Trophoblast cell (in vitro differentiated cells and primary cell): ENCODE data around the gene SLC1A5.
A peak's percentile ranks its signal among the peaks of the same experiment; 100 is the strongest.
"Not testable (repeated sequence)": the region's sequence is repeated elsewhere in the genome, so short reads cannot be mapped to it uniquely, and the experiment has no call there.

Experiments
- DNase-seq, 2 donors: peaks; one replicate each; pipeline ENCODE4 v3.0.0-alpha.2; 2016
- H2AFZ ChIP-seq: 2 replicates; pipeline ENCODE4 v1.6.1; 2013; ENCODE audit warnings: low read length, moderate library complexity, mild to moderate bottlenecking; ENCODE audit not compliant: insufficient read depth, poor library complexity
- H2AK5ac ChIP-seq: 2 replicates; pipeline ENCODE4 v1.6.1; 2013; ENCODE audit warnings: mild to moderate bottlenecking, low read length
- H2BK120ac ChIP-seq: 2 replicates; pipeline ENCODE4 v1.6.1; 2013; ENCODE audit warnings: low read length, mild to moderate bottlenecking, moderate library complexity; ENCODE audit not compliant: insufficient read depth, poor library complexity
- H2BK12ac ChIP-seq: 2 replicates; pipeline ENCODE4 v1.6.1; 2013; ENCODE audit warnings: mild to moderate bottlenecking, low read length, moderate library complexity
- H2BK5ac ChIP-seq: 2 replicates; pipeline ENCODE4 v1.6.1; 2013; ENCODE audit warnings: low read length, low read depth, moderate library complexity, mild to moderate bottlenecking; ENCODE audit not compliant: poor library complexity
- H3K14ac ChIP-seq: 2 replicates; pipeline ENCODE4 v1.6.1; 2013; ENCODE audit warnings: mild to moderate bottlenecking, low read length
- H3K18ac ChIP-seq: 2 replicates; pipeline ENCODE4 v1.6.1; 2013; ENCODE audit warnings: mild to moderate bottlenecking, low read length
- H3K23ac ChIP-seq: 2 replicates; pipeline ENCODE4 v1.6.1; 2013; ENCODE audit warnings: low read length
- H3K27ac ChIP-seq: 2 replicates; pipeline ENCODE4 v1.5.1; 2013; ENCODE audit warnings: low read depth, mild to moderate bottlenecking, inconsistent platforms, low read length, moderate library complexity
- H3K27me3 ChIP-seq: 2 replicates; pipeline ENCODE4 v1.6.1; 2013; ENCODE audit warnings: inconsistent platforms, mild to moderate bottlenecking, low read length, moderate library complexity; ENCODE audit not compliant: insufficient read depth
- H3K36me3 ChIP-seq, 2 experiments: 1 replicate in 1 of 2; 2 replicates in 1 of 2; pipeline ENCODE4 v1.6.1; 2013; ENCODE audit warnings: low read length in 2 of 2, mild to moderate bottlenecking in 2 of 2, moderate library complexity in 1 of 2; ENCODE audit not compliant: insufficient read depth in 2 of 2, control insufficient read depth in 1 of 2
- H3K4ac ChIP-seq: 2 replicates; pipeline ENCODE4 v1.6.1; 2013; ENCODE audit warnings: low read depth, mild to moderate bottlenecking, low read length, moderate library complexity
- H3K4me1 ChIP-seq, 2 experiments: 1 replicate in 1 of 2; 2 replicates in 1 of 2; pipeline ENCODE4 v1.6.1; 2013; ENCODE audit warnings: low read length in 2 of 2, mild to moderate bottlenecking in 2 of 2, moderate library complexity in 1 of 2; ENCODE audit not compliant: insufficient read depth in 2 of 2, control insufficient read depth in 1 of 2
- H3K4me2 ChIP-seq: 2 replicates; pipeline ENCODE4 v1.6.1; 2013; ENCODE audit warnings: inconsistent platforms, mild to moderate bottlenecking, low read length, moderate library complexity
- H3K4me3 ChIP-seq: 2 replicates; pipeline ENCODE4 v1.5.1; 2013; ENCODE audit warnings: mild to moderate bottlenecking, low read depth, low read length, inconsistent platforms
- H3K79me1 ChIP-seq: one replicate; pipeline ENCODE4 v1.6.1; 2013; ENCODE audit warnings: low read length
- H3K79me2 ChIP-seq: 2 replicates; pipeline ENCODE4 v1.6.1; 2013; ENCODE audit warnings: low read length, mild to moderate bottlenecking; ENCODE audit not compliant: control insufficient read depth, insufficient read depth, poor library complexity
- H3K9ac ChIP-seq: 2 replicates; pipeline ENCODE4 v1.6.1; 2013; ENCODE audit warnings: mild to moderate bottlenecking, low read length
- H3K9me3 ChIP-seq: 2 replicates; pipeline ENCODE4 v1.6.1; 2013; ENCODE audit warnings: low read depth, mild to moderate bottlenecking, control low read depth, inconsistent platforms, low read length; ENCODE audit not compliant: insufficient read depth
- H4K12ac ChIP-seq: 2 replicates; pipeline ENCODE4 v1.6.1; 2013; ENCODE audit warnings: low read depth, mild to moderate bottlenecking, low read length, moderate library complexity
- H4K8ac ChIP-seq: 2 replicates; pipeline ENCODE4 v1.6.1; 2013; ENCODE audit warnings: low read depth, mild to moderate bottlenecking, low read length, moderate library complexity
- H4K91ac ChIP-seq: one replicate; pipeline ENCODE4 v1.6.1; 2013; ENCODE audit warnings: low read depth, mild to moderate bottlenecking, low read length, moderate library complexity
- WGBS: extraction: QIAGEN DNeasy Blood & Tissue Kit; methylation state at CpG from one replicate; pipeline ENCODE4 v1.1.7; 2013; ENCODE audit warnings: missing lambda C conversion rate; ENCODE audit not compliant: insufficient read length, insufficient coverage; ENCODE audit errors: extremely low coverage; 5-methylcytosine and 5-hydroxymethylcytosine counted together

Gene SLC1A5

DNA sequence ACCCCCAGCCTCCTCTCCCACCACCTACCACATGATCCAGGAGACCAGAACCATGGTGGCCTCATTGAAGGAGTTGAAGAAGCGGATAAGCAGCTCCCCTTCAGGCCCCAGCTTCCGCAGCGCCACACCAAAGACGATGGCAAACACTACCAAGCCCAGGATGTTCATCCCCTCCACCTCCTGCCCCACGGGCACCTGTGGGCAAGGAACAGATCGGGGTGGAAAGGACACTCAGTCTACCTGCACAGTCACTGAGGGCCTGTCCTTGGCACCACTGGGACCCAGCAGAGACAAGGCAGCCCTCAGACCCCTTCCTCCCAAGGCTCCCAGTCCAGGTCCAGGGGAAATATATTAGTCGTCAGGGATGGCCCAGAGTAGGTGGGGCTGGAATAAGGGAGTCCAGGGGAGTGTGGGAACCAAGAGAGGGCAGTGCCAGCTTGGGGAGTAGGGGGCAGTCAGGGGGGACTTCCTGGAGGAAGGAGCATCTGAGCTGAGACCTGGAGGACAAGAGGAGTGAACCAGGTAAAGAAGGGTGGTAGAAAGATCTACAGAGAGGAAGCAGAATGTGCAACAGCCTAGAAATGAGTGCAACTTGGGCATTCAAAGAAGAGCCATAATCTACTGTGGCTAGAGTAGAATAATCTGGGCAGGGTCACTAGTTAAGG lies 5.9 kb downstream of the SLC1A5 start:
- H2AFZ ChIP-seq, result no peak overlapping the region
- H4K91ac ChIP-seq, result no peak overlapping the region
- H2BK120ac ChIP-seq, result no peak overlapping the region
- H4K12ac ChIP-seq, result no peak overlapping the region
- no peak overlapping the region for H3K4me2 ChIP-seq
- no peak overlapping the region for H3K14ac ChIP-seq
- peak overlapping the region; percentile 18 for H3K18ac ChIP-seq
- peaks cover 7% of the 10 kb centered on the region for H3K9me3 ChIP-seq
- peaks cover 15 to 22% of the 10 kb centered on the region in 2 experiments for H3K4me1 ChIP-seq
- H3K36me3 ChIP-seq, result peaks cover 46 to 56% of the 10 kb centered on the region in 2 experiments
- peaks cover 27% of the 10 kb centered on the region for H3K79me1 ChIP-seq
- H3K27ac ChIP-seq, result no peak overlapping the region
- H3K79me2 ChIP-seq, result peaks cover 20% of the 10 kb centered on the region
- H4K8ac ChIP-seq, result no peak overlapping the region
- H2BK5ac ChIP-seq, result no peak overlapping the region
- no peak overlapping the region for H3K9ac ChIP-seq
- H2AK5ac ChIP-seq, result no peak overlapping the region
- no peak overlapping the region for H2BK12ac ChIP-seq
- DNase-seq, result no peak
- H3K4ac ChIP-seq, result no peak overlapping the region
- H3K4me3 ChIP-seq, result no peak overlapping the region
- H3K23ac ChIP-seq, result no peak overlapping the region
- WGBS, result no CpG with 5 or more reads among the region's 7 CpGs
- no peaks in the 10 kb centered on the region for H3K27me3 ChIP-seq

DNA sequence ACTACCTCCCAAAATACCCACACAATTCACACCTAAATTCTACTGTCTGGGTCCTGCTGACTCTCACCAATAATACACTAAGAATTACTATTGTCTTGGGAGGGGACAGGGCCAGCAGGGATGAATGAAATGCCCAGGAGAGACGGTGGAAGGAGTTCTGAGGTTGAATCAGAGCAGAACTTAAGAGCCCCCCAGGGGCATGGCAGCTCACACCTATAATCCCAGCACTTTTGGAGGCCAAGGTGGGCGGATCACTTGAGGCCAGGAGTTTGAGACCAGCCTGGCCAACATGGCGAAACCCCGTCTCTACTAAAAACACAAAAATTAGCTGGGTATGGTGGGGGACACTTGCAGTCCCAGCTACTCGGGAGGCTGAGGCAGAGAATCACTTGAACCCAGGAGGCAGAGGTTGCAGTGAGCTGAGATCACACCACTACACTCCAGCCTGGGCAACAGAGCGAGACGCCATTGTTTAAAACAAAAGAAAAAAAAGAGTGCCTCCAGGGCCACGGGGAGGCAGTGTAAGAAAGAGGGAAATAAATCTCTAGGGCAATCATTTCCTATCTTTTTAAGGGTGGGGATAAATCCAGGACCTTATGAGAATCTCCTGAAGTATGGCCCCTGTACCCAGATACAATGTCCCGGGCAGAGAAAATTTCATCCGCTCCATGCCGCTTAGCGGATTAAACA lies 10.3 kb downstream of the SLC1A5 start:
- H3K18ac ChIP-seq, H4K8ac ChIP-seq, H3K9ac ChIP-seq, H3K14ac ChIP-seq, H3K27ac ChIP-seq, H2BK12ac ChIP-seq, H3K27me3 ChIP-seq, H2BK5ac ChIP-seq, H3K79me1 ChIP-seq, H3K4me1 ChIP-seq, H2AK5ac ChIP-seq, DNase-seq, H3K23ac ChIP-seq, H2BK120ac ChIP-seq, H2AFZ ChIP-seq, H3K9me3 ChIP-seq, H3K4ac ChIP-seq, H4K12ac ChIP-seq, H3K79me2 ChIP-seq, H3K4me2 ChIP-seq, H4K91ac ChIP-seq, H3K4me3 ChIP-seq: not testable (repeated sequence)
- no CpG with 5 or more reads among the region's 12 CpGs for WGBS
- peaks cover 63 to 69% of the 10 kb centered on the region in 2 experiments for H3K36me3 ChIP-seq

DNA sequence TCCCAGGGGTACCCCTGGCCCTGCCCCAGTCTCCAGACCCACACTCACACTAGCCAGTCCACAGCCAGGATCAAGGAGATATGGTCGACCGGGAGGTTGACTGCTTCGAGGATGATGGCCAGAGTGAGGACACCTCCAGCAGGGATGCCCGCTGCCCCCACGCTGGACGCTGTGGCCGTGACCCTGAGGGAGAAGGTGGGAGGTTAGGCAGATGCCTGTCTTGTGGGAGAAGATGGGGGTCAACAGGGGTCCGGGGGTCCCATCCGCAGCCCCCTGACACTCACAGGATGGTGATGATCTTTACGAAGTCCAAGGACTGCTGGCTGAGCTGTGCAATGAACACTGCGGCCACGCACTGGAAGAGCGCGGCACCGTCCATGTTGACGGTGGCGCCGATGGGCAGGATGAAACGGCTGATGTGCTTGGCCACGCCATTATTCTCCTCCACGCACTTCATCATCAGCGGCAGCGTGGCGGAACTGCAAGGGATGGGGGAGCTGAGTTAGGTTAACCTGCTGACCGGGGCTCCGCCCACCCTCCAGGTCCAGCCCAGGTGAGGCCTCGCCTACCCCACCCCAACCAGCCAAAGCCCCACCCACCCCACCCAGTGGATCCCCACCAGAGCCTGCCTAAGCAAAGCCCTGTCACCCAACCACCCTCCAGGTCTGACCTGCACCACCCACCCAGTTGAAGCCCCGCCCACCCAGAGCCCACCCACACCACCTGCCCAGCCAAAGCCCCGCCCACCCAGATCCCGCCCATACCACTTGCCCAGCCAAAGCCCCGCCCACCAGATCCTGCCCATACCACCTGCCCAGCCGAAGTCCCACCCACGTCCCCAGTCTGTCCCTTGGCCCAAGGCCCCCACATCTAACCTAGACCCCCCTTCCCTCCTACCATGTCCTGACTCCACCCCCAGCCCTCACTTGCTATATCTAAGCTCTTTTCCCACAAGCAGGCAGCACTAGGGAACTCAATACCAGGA lies 11.2 kb downstream of the SLC1A5 start:
- Histone ChIP-seq H3K9ac (no peak overlapping the region), H3K4me3 (no peak overlapping the region), H3K27ac (no peak overlapping the region), H2BK5ac (no peak overlapping the region), H3K14ac (no peak overlapping the region), H3K18ac (no peak overlapping the region), H2AK5ac (no peak overlapping the region), H2BK12ac (no peak overlapping the region), H3K4me1 (no peaks in the 10 kb centered on the region), H2AFZ (no peak overlapping the region), H3K79me2 (no peaks in the 10 kb centered on the region), H3K79me1 (no peaks in the 10 kb centered on the region), H3K4me2 (no peak overlapping the region), H3K23ac (no peak overlapping the region), H2BK120ac (no peak overlapping the region), H3K9me3 (peaks cover 4% of the 10 kb centered on the region), H3K36me3 (peaks cover 54 to 60% of the 10 kb centered on the region in 2 experiments), H3K27me3 (no peaks in the 10 kb centered on the region), H4K8ac (no peak overlapping the region), H4K91ac (no peak overlapping the region), H4K12ac (no peak overlapping the region), H3K4ac (no peak overlapping the region)
- no peak for DNase-seq
- WGBS, result no CpG with 5 or more reads among the region's 33 CpGs

DNA sequence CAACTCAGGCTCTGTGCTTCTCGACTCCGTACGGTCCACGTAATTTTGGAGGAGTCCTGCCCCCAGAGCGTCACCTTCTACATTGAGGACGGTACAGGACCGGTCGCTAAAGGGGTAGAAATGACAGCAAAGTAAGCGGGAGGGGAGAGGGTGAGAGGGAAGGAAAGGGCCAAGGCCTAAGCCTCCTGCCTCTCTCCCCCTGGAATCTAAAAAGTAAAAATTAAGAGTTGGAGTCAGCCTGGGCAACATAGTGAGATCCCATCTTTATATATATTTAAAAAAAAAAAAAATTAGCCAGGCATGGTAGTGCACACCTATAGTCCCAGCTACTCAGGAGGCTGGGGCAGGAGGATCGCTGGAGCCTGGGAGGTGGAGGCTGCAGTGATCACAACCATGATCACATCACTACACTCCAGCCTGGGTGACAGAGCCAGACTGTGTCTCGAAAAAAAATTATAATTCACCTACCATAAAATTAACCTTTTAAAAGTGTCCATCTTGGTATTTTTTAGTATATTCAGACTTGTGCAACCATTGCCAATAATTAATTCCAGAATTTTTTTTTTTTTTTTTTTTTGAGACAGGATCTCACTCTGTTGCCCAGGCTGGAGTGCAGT lies 12.6 kb downstream of the SLC1A5 start:
- Histone ChIP-seq H3K9ac (no peak overlapping the region), H2BK120ac (no peak overlapping the region)

More for the DNA sequence above, 12.6 kb downstream of the SLC1A5 start:
- no peaks in the 10 kb centered on the region for H3K27me3 ChIP-seq
- no peak overlapping the region for H2BK12ac ChIP-seq
- no peak overlapping the region for H3K27ac ChIP-seq
- no peaks in the 10 kb centered on the region for H3K4me1 ChIP-seq
- H2BK5ac ChIP-seq, result no peak overlapping the region
- no peak overlapping the region for H3K4ac ChIP-seq
- no peak overlapping the region for H2AFZ ChIP-seq
- H3K79me1 ChIP-seq, result no peaks in the 10 kb centered on the region
- no peak overlapping the region for H3K18ac ChIP-seq
- H3K4me2 ChIP-seq, result no peak overlapping the region
- no peak for DNase-seq
- H4K8ac ChIP-seq, result no peak overlapping the region
- H3K36me3 ChIP-seq, result peaks cover 46 to 52% of the 10 kb centered on the region in 2 experiments
- no peak overlapping the region for H3K23ac ChIP-seq
- H4K91ac ChIP-seq, result no peak overlapping the region
- H3K14ac ChIP-seq, result no peak overlapping the region
- H3K9me3 ChIP-seq, result peaks cover 4% of the 10 kb centered on the region
- H3K79me2 ChIP-seq, result no peaks in the 10 kb centered on the region
- no peak overlapping the region for H3K4me3 ChIP-seq
- no peak overlapping the region for H4K12ac ChIP-seq
- H2AK5ac ChIP-seq, result no peak overlapping the region
- no CpG with 5 or more reads among the region's 11 CpGs for WGBS
